ENCODE measurements around the gene GPR84. TPM values are rescaled to one million over a fixed set of nuclear protein-coding genes. Genes with fewer than 3 reads are reported as not detected.

GPR84 gene
- total RNA-seq (under 1 TPM in 1 of 2 donors, not detected in 1; 0.43 TPM), polyA plus RNA-seq (ENCODE audit: insufficient read depth, low read depth, low replicate concordance) (0.58 TPM)
- long read RNA-seq, donor 1, partial matches to known transcripts, result 0 of 1 reads
- long read RNA-seq, donor 1, other reads (novel, unspliced or antisense), result 0 of 1 reads
- long read RNA-seq, donor 2, partial matches to known transcripts, result 0 of 1 reads
- long read RNA-seq, donor 2, other reads (novel, unspliced or antisense), result 0 of 1 reads

DNA sequence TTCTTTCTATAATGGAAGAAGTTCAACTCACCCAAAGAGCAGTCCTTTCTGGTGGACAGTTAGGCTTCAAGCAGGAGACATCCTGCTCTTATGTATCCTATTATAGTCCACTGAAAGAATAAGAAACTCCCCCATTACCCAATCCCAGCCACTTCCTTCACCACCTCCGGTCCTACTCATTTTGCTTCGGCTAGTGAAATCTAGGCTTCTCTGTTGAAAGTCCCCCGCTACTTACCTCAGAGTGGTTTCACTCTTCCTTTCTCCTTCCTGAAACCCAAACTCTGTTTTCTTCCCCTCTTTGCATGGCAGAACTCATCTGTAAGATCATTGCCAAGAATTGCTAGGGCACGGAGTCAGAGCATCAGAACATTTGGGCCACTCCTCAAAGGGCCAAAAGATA lies at the start of gene GPR84:
TSS of gene GPR84 (minus strand) at position 74 of the 400 bp plus-strand sequence. CDS start 635 bp downstream, outside the sequence.
- no peak for DNase-seq
- Histone ChIP-seq H3K4me1 (peaks cover 26% of the 10 kb centered on the region), H3K36me3 (ENCODE audit: low read depth, missing control alignments) (no peaks in the 10 kb centered on the region), H3K9me3 (no peaks in the 10 kb centered on the region), H3K4me3 (no peak within 1 kb of the TSS), H3K27me3 (no peaks in the 10 kb centered on the region), H3K27ac (no peak within 1 kb of the TSS)
- intact Hi-C loops (cut with DNase I; ENCODE audit: low total_unique reads), result loop anchor here (10.0 kb wide), 1 partner anchor 80 kb away; the partner anchor contains the start of genes CBX5 and HNRNPA1
- whole genome bisulfite sequencing, 2 donors, result 81 to 84% methylated on average over 4 of the region's 4 CpGs
- TF ChIP-seq, protein P1, sequence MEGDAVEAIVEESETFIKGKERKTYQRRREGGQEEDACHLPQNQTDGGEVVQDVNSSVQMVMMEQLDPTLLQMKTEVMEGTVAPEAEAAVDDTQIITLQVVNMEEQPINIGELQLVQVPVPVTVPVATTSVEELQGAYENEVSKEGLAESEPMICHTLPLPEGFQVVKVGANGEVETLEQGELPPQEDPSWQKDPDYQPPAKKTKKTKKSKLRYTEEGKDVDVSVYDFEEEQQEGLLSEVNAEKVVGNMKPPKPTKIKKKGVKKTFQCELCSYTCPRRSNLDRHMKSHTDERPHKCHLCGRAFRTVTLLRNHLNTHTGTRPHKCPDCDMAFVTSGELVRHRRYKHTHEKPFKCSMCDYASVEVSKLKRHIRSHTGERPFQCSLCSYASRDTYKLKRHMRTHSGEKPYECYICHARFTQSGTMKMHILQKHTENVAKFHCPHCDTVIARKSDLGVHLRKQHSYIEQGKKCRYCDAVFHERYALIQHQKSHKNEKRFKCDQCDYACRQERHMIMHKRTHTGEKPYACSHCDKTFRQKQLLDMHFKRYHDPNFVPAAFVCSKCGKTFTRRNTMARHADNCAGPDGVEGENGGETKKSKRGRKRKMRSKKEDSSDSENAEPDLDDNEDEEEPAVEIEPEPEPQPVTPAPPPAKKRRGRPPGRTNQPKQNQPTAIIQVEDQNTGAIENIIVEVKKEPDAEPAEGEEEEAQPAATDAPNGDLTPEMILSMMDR (IDR thresholded peaks at IDR 0.05), result no peak
- TF ChIP-seq POLR2A (IDR thresholded peaks at IDR 0.05), result no peak

DNA sequence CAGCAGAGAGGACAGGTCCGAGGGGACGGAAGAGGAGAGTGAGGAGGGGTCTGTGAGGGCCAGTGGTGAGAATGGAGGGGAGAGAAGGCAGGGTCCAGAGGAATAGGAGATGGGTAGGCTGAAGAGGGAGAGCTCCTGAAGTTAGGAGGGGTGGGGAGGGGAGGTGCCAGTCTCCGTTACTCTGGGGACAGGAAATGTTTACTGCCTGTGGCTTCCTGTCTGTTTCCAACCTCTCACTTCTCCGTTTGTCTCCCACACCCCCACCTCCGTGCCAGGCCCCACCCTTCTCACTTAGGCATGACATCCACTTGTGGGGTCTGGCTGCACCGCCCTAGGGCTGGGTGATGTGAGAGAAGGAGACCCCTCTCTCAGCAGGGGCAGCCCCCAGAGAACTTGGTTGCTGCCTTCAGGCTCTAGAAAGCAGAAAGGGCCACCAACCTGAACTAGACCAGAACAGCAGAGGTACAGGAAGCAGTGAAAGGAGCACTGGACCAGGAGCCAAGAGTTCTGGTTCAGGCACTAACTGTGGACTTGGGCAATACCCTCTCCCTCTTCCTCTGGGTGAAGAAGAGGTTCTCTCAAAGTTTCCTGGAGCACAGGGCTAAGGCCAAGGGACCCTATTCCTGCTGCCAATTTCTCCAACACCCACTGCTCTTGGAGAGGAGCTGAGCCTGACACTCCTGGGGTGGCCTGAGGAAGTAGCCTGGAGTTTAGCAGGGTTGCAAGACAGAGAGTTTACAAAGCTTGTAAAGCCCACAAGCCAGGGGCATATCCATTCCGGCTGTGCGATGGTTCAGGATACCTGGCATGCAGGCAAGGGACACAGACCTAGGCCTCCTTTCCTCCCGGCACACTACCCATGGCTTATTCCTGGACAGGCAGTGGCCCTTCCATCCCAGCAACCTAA lies 49.3 kb upstream of the GPR84 start:
- intact Hi-C loops (cut with DNase I; ENCODE audit: low total_unique reads), result no loop called here
- Histone ChIP-seq H3K4me1 (no peaks in the 10 kb centered on the region), H3K36me3 (ENCODE audit: low read depth, missing control alignments) (no peaks in the 10 kb centered on the region), H3K9me3 (no peaks in the 10 kb centered on the region), H3K27ac (no peak overlapping the region), H3K27me3 (no peaks in the 10 kb centered on the region), H3K4me3 (no peak overlapping the region)
- WGBS, 2 donors, result 60 to 68% methylated on average over 9 of the region's 9 CpGs
- no peak for DNase-seq
- TF ChIP-seq POLR2A (IDR thresholded peaks at IDR 0.05), result no peak

DNA sequence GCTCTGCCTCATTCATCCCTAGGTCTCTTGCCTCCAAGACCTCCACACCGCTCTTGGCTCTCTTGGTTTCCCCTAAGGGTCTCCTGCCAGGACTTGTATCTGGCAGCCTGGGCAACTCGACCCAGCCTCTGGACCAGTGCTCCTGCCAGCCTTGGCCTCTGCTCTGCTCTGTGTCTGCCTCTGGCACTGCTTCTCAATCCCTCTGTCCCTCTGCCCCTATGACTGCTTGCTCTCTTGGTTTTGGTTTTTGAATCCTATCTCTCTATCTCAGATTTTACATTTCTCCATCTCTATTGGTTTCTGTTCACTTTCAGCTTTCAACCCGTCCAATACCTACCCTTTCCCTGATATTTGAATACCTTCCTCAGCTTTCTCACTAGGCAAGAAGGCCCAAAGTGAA lies 48.5 kb upstream of the GPR84 start:
- intact Hi-C loops (cut with DNase I; ENCODE audit: low total_unique reads), result no loop called here
- 76 to 87% methylated on average over 3 of the region's 3 CpGs for WGBS, 2 donors
- H3K4me1 ChIP-seq, result no peaks in the 10 kb centered on the region
- TF ChIP-seq, protein P1 (IDR thresholded peaks at IDR 0.05), result no peak
- no peak for DNase-seq
- no peak overlapping the region for H3K4me3 ChIP-seq
- peak overlapping the region in 1 of 2 donors; percentile 16 for H3K27ac ChIP-seq
- H3K9me3 ChIP-seq, result no peaks in the 10 kb centered on the region
- H3K36me3 ChIP-seq (ENCODE audit: low read depth, missing control alignments), result no peaks in the 10 kb centered on the region
- no peaks in the 10 kb centered on the region for H3K27me3 ChIP-seq

DNA sequence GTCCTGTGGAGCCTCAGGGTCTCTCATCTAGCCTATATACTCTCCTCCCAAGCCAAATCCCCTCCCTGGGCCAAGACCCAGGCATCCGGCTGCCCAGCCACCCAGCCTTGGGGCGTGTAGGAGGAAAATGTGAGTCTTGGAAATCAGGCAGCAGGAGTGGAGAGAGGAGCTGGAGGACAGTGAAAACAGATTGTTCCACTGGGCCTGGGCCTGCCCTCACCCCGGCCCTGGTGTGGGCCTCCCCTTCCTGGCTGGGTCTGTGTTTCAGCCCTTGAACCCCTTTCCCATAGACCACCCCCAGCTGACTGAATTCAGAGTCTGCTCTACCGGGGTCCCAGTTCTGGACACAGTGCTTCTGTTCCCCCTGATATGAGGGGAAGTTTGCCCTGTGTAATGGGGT lies 48.1 kb upstream of the GPR84 start:
- intact Hi-C loops (cut with DNase I; ENCODE audit: low total_unique reads), result no loop called here
- Histone ChIP-seq H3K27me3 (no peaks in the 10 kb centered on the region), H3K4me1 (no peaks in the 10 kb centered on the region), H3K36me3 (ENCODE audit: low read depth, missing control alignments) (no peaks in the 10 kb centered on the region), H3K9me3 (no peaks in the 10 kb centered on the region), H3K4me3 (no peak overlapping the region), H3K27ac (peak overlapping the region in 1 of 2 donors; percentile 16)
- WGBS, 2 donors, result 71 to 80% methylated on average over 4 of the region's 4 CpGs
- DNase-seq, result no peak
- TF ChIP-seq POLR2A (IDR thresholded peaks at IDR 0.05), result no peak
- TF ChIP-seq, protein P1 (IDR thresholded peaks at IDR 0.05), result no peak
